Neural progenitor cell (in vitro differentiated cells): Measurements from ENCODE around the gene HEXD. TPM values are rescaled to one million over a fixed set of nuclear protein-coding genes. Genes with fewer than 3 reads are reported as not detected.

Source experiments
- DNase-seq: peaks from one replicate; pipeline ENCODE4 v3.0.0-alpha.2; 2016; ENCODE audit warnings: low spot score
- H2AFZ ChIP-seq: fragments of 200-600 bp; sonication (generic); replicated peaks from 2 replicates; pipeline ENCODE4 v1.6.1; 2016; ENCODE audit warnings: antibody characterized with exemption
- H3F3A ChIP-seq: fragments of 200-600 bp; sonication (generic); 2 replicates; pipeline ENCODE4 v1.6.1; 2016; ENCODE audit warnings: antibody characterized with exemption, low read depth
- H3K27ac ChIP-seq: fragments of 200-600 bp; sonication (generic); 2 replicates; pipeline ENCODE4 v1.5.1; 2016; ENCODE audit warnings: mild to moderate bottlenecking
- H3K27me3 ChIP-seq: fragments of 200-600 bp; sonication (generic); 2 replicates; pipeline ENCODE4 v1.6.1; 2016; ENCODE audit warnings: mild to moderate bottlenecking, moderate library complexity
- H3K36me3 ChIP-seq: fragments of 200-600 bp; sonication (generic); 2 replicates; pipeline ENCODE4 v1.5.1; 2016
- H3K4me1 ChIP-seq: fragments of 200-600 bp; sonication (generic); 2 replicates; pipeline ENCODE4 v1.6.1; 2016; ENCODE audit warnings: mixed run types
- H3K4me2 ChIP-seq: fragments of 200-600 bp; sonication (generic); 2 replicates; pipeline ENCODE4 v1.6.1; 2016
- H3K4me3 ChIP-seq: fragments of 200-600 bp; sonication (generic); 2 replicates; pipeline ENCODE4 v1.5.1; 2016
- H3K79me2 ChIP-seq: fragments of 200-600 bp; sonication (generic); 2 replicates; pipeline ENCODE4 v1.6.1; 2016; ENCODE audit warnings: low read depth
- H3K9ac ChIP-seq: fragments of 200-600 bp; sonication (generic); 2 replicates; pipeline ENCODE4 v1.6.1; 2016
- H3K9me3 ChIP-seq: fragments of 200-600 bp; sonication (generic); 2 replicates; pipeline ENCODE4 v1.5.1; 2016; ENCODE audit warnings: low read depth
- H4K20me1 ChIP-seq: fragments of 200-600 bp; sonication (generic); 2 replicates; pipeline ENCODE4 v1.6.1; 2016; ENCODE audit warnings: low read depth
- H3K27ac Mint-ChIP-seq: 3 replicates; pipeline ENCODE4 v1.8.0; 2021; ENCODE audit warnings: mixed read lengths
- H3K27me3 Mint-ChIP-seq: 2 replicates; pipeline ENCODE4 v1.8.0; 2022; ENCODE audit warnings: low read depth, mild to moderate bottlenecking, inconsistent platforms, moderate library complexity, mixed read lengths; ENCODE audit not compliant: insufficient read depth
- H3K36me3 Mint-ChIP-seq: 3 replicates; pipeline ENCODE4 v1.8.0; 2021; ENCODE audit warnings: mixed read lengths
- H3K4me1 Mint-ChIP-seq: 3 replicates; pipeline ENCODE4 v1.8.0; 2021; ENCODE audit warnings: mixed read lengths
- H3K4me3 Mint-ChIP-seq: 3 replicates; pipeline ENCODE4 v1.8.0; 2021; ENCODE audit warnings: mild to moderate bottlenecking, moderate library complexity, mixed read lengths
- H3K9me3 Mint-ChIP-seq: 3 replicates; pipeline ENCODE4 v1.8.0; 2020; ENCODE audit warnings: mixed read lengths
- CTCF ChIP-seq: fragments of 200-600 bp; sonication (generic); IDR thresholded peaks from 2 replicates; pipeline ENCODE4 v1.5.1; 2017; ENCODE audit warnings: antibody characterized with exemption, mild to moderate bottlenecking
- EZH2 ChIP-seq: fragments of 200-600 bp; sonication (generic); IDR thresholded peaks from 2 replicates; pipeline ENCODE4 v1.6.1; 2017; ENCODE audit warnings: antibody characterized with exemption, mild to moderate bottlenecking, moderate library complexity
- EZH2phosphoT487 ChIP-seq: fragments of 200-600 bp; sonication (generic); IDR thresholded peaks from 2 replicates; pipeline ENCODE4 v1.6.1; 2017; ENCODE audit warnings: antibody characterized with exemption
- total RNA-seq: library from RNA; depleted of rRNA; stranded (reverse); fragments of >200 nt; gene quantifications from 2 replicates; pipeline ENCODE4 v1.2.3, GENCODE V29; 2015; ENCODE audit warnings: low replicate concordance

The HEXD gene
- total RNA-seq, 1 donor from 2014 or later = 22.3 TPM

GRCh38 chr17:82463925-82464566 is 45.9 kb downstream of the HEXD start:
- H3K9me3 Mint-ChIP-seq = no peaks in the 10 kb centered on the region
- no peak overlapping the region for H3K4me3 ChIP-seq
- TF ChIP-seq EZH2phosphoT487 (no peak), CTCF (no peak), EZH2 (no peak)
- H2AFZ ChIP-seq = no peak overlapping the region
- no peak overlapping the region for H3K9ac ChIP-seq
- H3K79me2 ChIP-seq = peaks cover 14% of the 10 kb centered on the region
- no peaks in the 10 kb centered on the region for H3K9me3 ChIP-seq
- no peak overlapping the region for H3K4me2 ChIP-seq
- peaks cover 7% of the 10 kb centered on the region for H3K27me3 Mint-ChIP-seq
- H3F3A ChIP-seq = no peaks in the 10 kb centered on the region
- H3K27ac ChIP-seq = no peak overlapping the region
- H3K4me1 ChIP-seq = peaks cover 4% of the 10 kb centered on the region
- H3K4me3 Mint-ChIP-seq = no peak overlapping the region
- no peaks in the 10 kb centered on the region for H3K27me3 ChIP-seq
- peaks cover 9% of the 10 kb centered on the region for H3K4me1 Mint-ChIP-seq
- H3K36me3 ChIP-seq = peaks cover 4% of the 10 kb centered on the region
- H3K36me3 Mint-ChIP-seq = peaks cover 46% of the 10 kb centered on the region
- no peak for DNase-seq
- no peak overlapping the region for H3K27ac Mint-ChIP-seq
- peaks cover 32% of the 10 kb centered on the region for H4K20me1 ChIP-seq

GRCh38 chr17:82464567-82464929 is 46.4 kb downstream of the HEXD start:
- Histone ChIP-seq H3K9me3 (no peaks in the 10 kb centered on the region), H3K79me2 (peaks cover 9% of the 10 kb centered on the region), H3K36me3 (peaks cover 4% of the 10 kb centered on the region), H3K27ac (no peak overlapping the region), H3K4me3 (no peak overlapping the region), H3K4me1 (peaks cover 2% of the 10 kb centered on the region), H3K4me2 (no peak overlapping the region), H3K27me3 (no peaks in the 10 kb centered on the region), H3K9ac (no peak overlapping the region), H2AFZ (no peak overlapping the region), H3F3A (no peaks in the 10 kb centered on the region), H4K20me1 (peaks cover 27% of the 10 kb centered on the region)
- H3K27ac Mint-ChIP-seq = no peak overlapping the region
- H3K36me3 Mint-ChIP-seq = peaks cover 49% of the 10 kb centered on the region
- no peak overlapping the region for H3K4me3 Mint-ChIP-seq
- DNase-seq = no peak
- TF ChIP-seq CTCF (no peak), EZH2 (no peak), EZH2phosphoT487 (no peak)
- H3K9me3 Mint-ChIP-seq = no peaks in the 10 kb centered on the region
- peaks cover 7% of the 10 kb centered on the region for H3K4me1 Mint-ChIP-seq
- H3K27me3 Mint-ChIP-seq = peaks cover 7% of the 10 kb centered on the region

GRCh38 chr17:82465023-82465603 is 47.0 kb downstream of the HEXD start:
- Histone ChIP-seq H2AFZ (no peak overlapping the region), H3K27ac (no peak overlapping the region), H3K4me1 (no peaks in the 10 kb centered on the region), H4K20me1 (peaks cover 24% of the 10 kb centered on the region), H3K27me3 (no peaks in the 10 kb centered on the region), H3K4me2 (no peak overlapping the region), H3K36me3 (peaks cover 9% of the 10 kb centered on the region), H3F3A (no peaks in the 10 kb centered on the region), H3K9ac (no peak overlapping the region), H3K79me2 (peaks cover 3% of the 10 kb centered on the region), H3K4me3 (no peak overlapping the region), H3K9me3 (no peaks in the 10 kb centered on the region)
- Mint-ChIP-seq H3K27ac (no peak overlapping the region), H3K4me3 (no peak overlapping the region), H3K36me3 (peaks cover 50% of the 10 kb centered on the region), H3K27me3 (peaks cover 7% of the 10 kb centered on the region), H3K4me1 (peaks cover 4% of the 10 kb centered on the region), H3K9me3 (no peaks in the 10 kb centered on the region)
- TF ChIP-seq EZH2phosphoT487 (no peak), CTCF (no peak), EZH2 (no peak)
- no peak for DNase-seq
